Sigmoid colon (tissue), 7 donors: ENCODE results near the gene CEP170. TPM values are rescaled to one million over a fixed set of nuclear protein-coding genes. Genes with fewer than 3 reads are reported as not detected.

ENCODE experiments used
- DNase-seq: peaks from one replicate; pipeline ENCODE4 v3.0.0-alpha.2; 2019
- H3K27ac ChIP-seq, 4 donors: fragments of 200-600 bp; sonication (generic); one replicate each; pipeline ENCODE4 v1.5.1; 2016 to 2019; ENCODE audit warnings: mild to moderate bottlenecking in 1 of 4
- H3K27me3 ChIP-seq, 3 donors: fragments of 200-600 bp; sonication (generic); one replicate each; pipeline ENCODE4 v1.5.1; 2019; ENCODE audit warnings: mild to moderate bottlenecking in 1 of 3
- H3K36me3 ChIP-seq, 4 donors: fragments of 200-600 bp; sonication (generic); one replicate each; pipeline ENCODE4 v1.5.1; 2016 to 2019
- H3K4me1 ChIP-seq, 4 donors: fragments of 200-600 bp; sonication (generic); one replicate each; pipeline ENCODE4 v1.5.1; 2017 to 2019
- H3K4me3 ChIP-seq, 4 donors: fragments of 200-600 bp; sonication (generic); one replicate each; pipeline ENCODE4 v1.5.1; 2017 to 2019; ENCODE audit warnings: mild to moderate bottlenecking in 2 of 4, moderate library complexity in 1 of 4
- H3K9me3 ChIP-seq, 4 donors: fragments of 200-600 bp in 3 of 4; sonication (generic) in 3 of 4; one replicate each; pipeline versions ENCODE4 v1.5.1 to v1.6.1; 2013 to 2019
- EP300 ChIP-seq, 4 donors: sonication (generic); formaldehyde crosslinking; IDR thresholded peaks; one replicate each; pipeline ENCODE4 v1.6.1; 2017; ENCODE audit warnings: antibody characterized with exemption in 4 of 4
- POLR2A ChIP-seq, 2 donors: fragments of 450-650 bp; IDR thresholded peaks; one replicate each; pipeline ENCODE4 v1.6.1; 2016; ENCODE audit warnings: antibody characterized with exemption in 2 of 2, mild to moderate bottlenecking in 2 of 2, moderate library complexity in 2 of 2
- POLR2AphosphoS5 ChIP-seq, 4 donors: sonication (generic); formaldehyde crosslinking; IDR thresholded peaks; one replicate each; pipeline ENCODE4 v1.6.1; 2017; ENCODE audit warnings: antibody characterized with exemption in 4 of 4
- WGBS, 2 donors: extraction: QIAGEN DNeasy Blood & Tissue Kit; methylation state at CpG; one replicate each; pipeline ENCODE4 v1.1.7; 2013; 5-methylcytosine and 5-hydroxymethylcytosine counted together
- intact Hi-C: fragments of 100-400 bp; cut with DNase I; formaldehyde crosslinking; loops from one replicate; pipeline ENCODE4 v1.15.1; 2023
- polyA plus RNA-seq, 3 donors: library from polyadenylated mRNA; stranded (reverse); fragments of 200-250 nt; gene quantifications; one replicate each; pipeline ENCODE4 v1.2.3, GENCODE V29; 2013
- total RNA-seq, 4 donors: library from RNA; depleted of rRNA; stranded (reverse); fragments of >200 nt; gene quantifications; one replicate each; pipeline ENCODE4 v1.1.0, GENCODE V29; 2016
- TF ChIP-seq, protein P1 (sequence below), 4 experiments: fragments of 450-650 bp in 3 of 4; fragments of 200-600 bp in 1 of 4; IDR thresholded peaks; one replicate each; pipeline ENCODE4 v1.5.1; 2016 to 2019; ENCODE audit warnings: antibody characterized with exemption in 4 of 4, mild to moderate bottlenecking in 3 of 4, moderate library complexity in 2 of 4
- donor health status: healthy with polysubstance abuse.
- donor health status: Bipolar disorder and iron deficiency.
- donor health status: healthy.

CEP170 gene
- total and polyA plus RNA-seq, 7 donors: 4.6 to 46.3 (median 27.6) TPM

- no peak for DNase-seq
- Histone ChIP-seq H3K36me3 (no peaks in the 10 kb centered on the region), H3K4me3 (no peak overlapping the region), H3K27me3 (no peaks in the 10 kb centered on the region), H3K27ac (no peak overlapping the region), H3K4me1 (peaks cover 0 to 49% (median 37%) of the 10 kb centered on the region in 4 donors), H3K9me3 (no peaks in the 10 kb centered on the region)
- TF ChIP-seq POLR2AphosphoS5 (IDR thresholded peaks at IDR 0.05): no peak
- intact Hi-C loops: no loop called here
- WGBS, 2 donors: 94 to 96% methylated on average over 3 of the region's 3 CpGs
Observed at GRCh38 chr1:243249214-243249613, 5.9 kb downstream of the CEP170 start.

DNA sequence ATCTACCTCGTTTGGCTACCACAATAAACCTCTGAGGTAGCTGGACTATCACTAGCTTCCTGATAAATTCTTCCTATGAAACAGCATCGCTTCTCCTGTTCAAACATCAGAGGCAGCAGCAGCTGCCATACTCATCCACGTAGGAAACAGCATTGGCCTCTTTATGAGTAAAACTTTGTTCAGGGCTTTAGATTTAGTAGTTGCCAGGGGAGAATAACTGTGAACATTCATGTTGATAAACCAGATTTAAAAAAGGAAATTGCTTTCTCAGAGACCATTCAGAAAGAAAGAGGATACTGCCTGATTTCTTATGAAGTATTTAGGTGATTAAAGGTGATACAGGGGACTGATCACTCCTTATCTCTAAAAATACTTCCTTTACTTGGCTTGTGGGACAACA, 7.2 kb downstream of the CEP170 start:
- intact Hi-C loops: no loop called here
- H3K9me3 ChIP-seq: no peaks in the 10 kb centered on the region
- no peaks in the 10 kb centered on the region for H3K36me3 ChIP-seq
- peak overlapping the region in 1 of 4 donors; percentile 42 for H3K27ac ChIP-seq
- H3K4me3 ChIP-seq: no peak overlapping the region
- no peaks in the 10 kb centered on the region for H3K27me3 ChIP-seq
- TF ChIP-seq POLR2AphosphoS5 (IDR thresholded peaks at IDR 0.05) (no peak), EP300 (IDR thresholded peaks at IDR 0.05) (no peak), POLR2A (IDR thresholded peaks at IDR 0.05) (no peak)
- TF ChIP-seq, protein P1, sequence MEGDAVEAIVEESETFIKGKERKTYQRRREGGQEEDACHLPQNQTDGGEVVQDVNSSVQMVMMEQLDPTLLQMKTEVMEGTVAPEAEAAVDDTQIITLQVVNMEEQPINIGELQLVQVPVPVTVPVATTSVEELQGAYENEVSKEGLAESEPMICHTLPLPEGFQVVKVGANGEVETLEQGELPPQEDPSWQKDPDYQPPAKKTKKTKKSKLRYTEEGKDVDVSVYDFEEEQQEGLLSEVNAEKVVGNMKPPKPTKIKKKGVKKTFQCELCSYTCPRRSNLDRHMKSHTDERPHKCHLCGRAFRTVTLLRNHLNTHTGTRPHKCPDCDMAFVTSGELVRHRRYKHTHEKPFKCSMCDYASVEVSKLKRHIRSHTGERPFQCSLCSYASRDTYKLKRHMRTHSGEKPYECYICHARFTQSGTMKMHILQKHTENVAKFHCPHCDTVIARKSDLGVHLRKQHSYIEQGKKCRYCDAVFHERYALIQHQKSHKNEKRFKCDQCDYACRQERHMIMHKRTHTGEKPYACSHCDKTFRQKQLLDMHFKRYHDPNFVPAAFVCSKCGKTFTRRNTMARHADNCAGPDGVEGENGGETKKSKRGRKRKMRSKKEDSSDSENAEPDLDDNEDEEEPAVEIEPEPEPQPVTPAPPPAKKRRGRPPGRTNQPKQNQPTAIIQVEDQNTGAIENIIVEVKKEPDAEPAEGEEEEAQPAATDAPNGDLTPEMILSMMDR (IDR thresholded peaks at IDR 0.05): no peak
- 76 to 78% methylated on average over 3 of the region's 3 CpGs for WGBS, 2 donors
- DNase-seq: no peak
- H3K4me1 ChIP-seq: peaks cover 0 to 39% (median 27%) of the 10 kb centered on the region in 4 donors

GRCh38 chr1:243246916-243247315, 8.2 kb downstream of the CEP170 start:
- peak overlapping the region in 2 of 4 donors; percentile 5 to 42 for H3K27ac ChIP-seq
- H3K4me1 ChIP-seq: peaks cover 0 to 29% (median 19%) of the 10 kb centered on the region in 4 donors

GRCh38 chr1:243244432-243244841, 10.6 kb downstream of the CEP170 start:
- 77 to 84% methylated on average over 9 of the region's 9 CpGs for WGBS, 2 donors
- DNase-seq: no peak
- no peak overlapping the region for H3K27ac ChIP-seq
- TF ChIP-seq, protein P1 (IDR thresholded peaks at IDR 0.05): no peak
- no peak for TF ChIP-seq POLR2A (IDR thresholded peaks at IDR 0.05)
- H3K4me1 ChIP-seq: peaks cover 0 to 12% (median 6%) of the 10 kb centered on the region in 4 donors
- no peak overlapping the region for H3K4me3 ChIP-seq
- no peaks in the 10 kb centered on the region for H3K9me3 ChIP-seq
- intact Hi-C loops: no loop called here
- no peaks in the 10 kb centered on the region for H3K36me3 ChIP-seq
- no peaks in the 10 kb centered on the region for H3K27me3 ChIP-seq

More at GRCh38 chr1:243246916-243247315, 8.2 kb downstream of the CEP170 start:
- WGBS, 2 donors: 67 to 93% methylated on average over 1 of the region's 1 CpG
- no peaks in the 10 kb centered on the region for H3K27me3 ChIP-seq
- H3K9me3 ChIP-seq: no peaks in the 10 kb centered on the region
- intact Hi-C loops: no loop called here
- TF ChIP-seq POLR2A (IDR thresholded peaks at IDR 0.05) (no peak), EP300 (IDR thresholded peaks at IDR 0.05) (no peak), POLR2AphosphoS5 (IDR thresholded peaks at IDR 0.05) (no peak)
- TF ChIP-seq, protein P1 (IDR thresholded peaks at IDR 0.05): no peak
- DNase-seq: no peak
- H3K4me3 ChIP-seq: no peak overlapping the region
- H3K36me3 ChIP-seq: no peaks in the 10 kb centered on the region

GRCh38 chr1:243236604-243237252, 18.4 kb downstream of the CEP170 start:
- no peak overlapping the region for H3K4me3 ChIP-seq
- 69 to 81% methylated on average over 4 of the region's 4 CpGs for WGBS, 2 donors

More at GRCh38 chr1:243236604-243237252, 18.4 kb downstream of the CEP170 start:
- Histone ChIP-seq H3K36me3 (peaks cover 0 to 5% (median 0%) of the 10 kb centered on the region in 4 donors), H3K9me3 (peaks cover 0 to 4% (median 0%) of the 10 kb centered on the region in 4 donors), H3K27ac (peak overlapping the region in 3 of 4 donors; percentile 1 to 38 (median 22)), H3K27me3 (no peaks in the 10 kb centered on the region), H3K4me1 (peaks cover 0 to 37% (median 23%) of the 10 kb centered on the region in 4 donors)
- TF ChIP-seq, protein P1 (IDR thresholded peaks at IDR 0.05): no peak
- TF ChIP-seq POLR2A (IDR thresholded peaks at IDR 0.05): no peak
- no peak for TF ChIP-seq EP300 (IDR thresholded peaks at IDR 0.05)
- TF ChIP-seq POLR2AphosphoS5 (IDR thresholded peaks at IDR 0.05): no peak
- no peak for DNase-seq
- intact Hi-C loops: no loop called here
